ENCODE measurements around the gene LAMC1. TPM values are rescaled to one million over a fixed set of nuclear protein-coding genes. Genes with fewer than 3 reads are reported as not detected.

Gene LAMC1
- total RNA-seq, 1 experiment from 2014 or later: 71.5 TPM

- CTCF ChIA-PET: no interaction called here
- no peaks in the 10 kb centered on the region for H3K9me3 ChIP-seq (ENCODE audit: low read length)
- no peak overlapping the region for H2AFZ ChIP-seq (ENCODE audit: low read length)
- no peaks in the 10 kb centered on the region for H3K9me2 ChIP-seq (replicated peaks; ENCODE audit: low read length)
- TF ChIP-seq EZH2phosphoT487 (IDR thresholded peaks at IDR 0.05; ENCODE audit: borderline replicate concordance, low read length) (no peak), CTCF (conservative IDR thresholded peaks at IDR 0.05; ENCODE audit: low read depth, low read length) (no peak), EZH2 (IDR thresholded peaks at IDR 0.05; ENCODE audit: low read length, unreplicated experiment) (no peak)
- 0 out of 2 replicates have a peak, but pooled peaks cover 3% of the 10 kb centered on the region for H4K20me1 ChIP-seq (ENCODE audit: low read length)
- peak overlapping the region; percentile 33; the same call in 1 of the 2 replicates for H3K4me3 ChIP-seq (ENCODE audit: low read length)
- peaks cover 72% of the 10 kb centered on the region for H3K4me1 ChIP-seq (ENCODE audit: insufficient read depth, low read length)
- ATAC-seq: peak; percentile 34
- no peaks in the 10 kb centered on the region for H3K27me3 ChIP-seq (ENCODE audit: low read length)
- H3K36me3 ChIP-seq (ENCODE audit: low read depth, low read length): no peaks in the 10 kb centered on the region
- peaks cover 4% of the 10 kb centered on the region for H3F3A ChIP-seq (ENCODE audit: low read length, unreplicated experiment)
- intact Hi-C loops (cut with micrococcal nuclease): no loop called here
- H3K9ac ChIP-seq (ENCODE audit: low read length): 0 out of 2 replicates have a peak overlapping the region, but pooled peaks have one; percentile 18
- peak overlapping the region; percentile 87 for H3K27ac ChIP-seq (ENCODE audit: low read length)
- POLR2A ChIA-PET (ENCODE audit: unreplicated experiment): no interaction called here
- BruUV-seq (replicated peaks): no TSS peak
- peak overlapping the region; percentile 93 for H3K4me2 ChIP-seq (ENCODE audit: low read length)
- H3K79me2 ChIP-seq (ENCODE audit: low read length): peaks cover 100% of the 10 kb centered on the region
- peak; percentile 71 for DNase-seq
Observed at GRCh38 chr1:183030053-183030452, 6.8 kb downstream of the LAMC1 start.

- CTCF ChIA-PET: no interaction called here
- peak overlapping the region; percentile 41; the same call in 1 of the 2 replicates for H3K4me2 ChIP-seq (ENCODE audit: low read length)
- no peaks in the 10 kb centered on the region for H3K9me3 ChIP-seq (ENCODE audit: low read length)
- peaks cover 93% of the 10 kb centered on the region for H3K79me2 ChIP-seq (ENCODE audit: low read length)
- POLR2A ChIA-PET (ENCODE audit: unreplicated experiment): interaction anchor here (0.7 kb wide), 1 partner anchor 36 kb away, joined by 4 read pairs; no protein-coding TSS in a partner anchor
- H2AFZ ChIP-seq (ENCODE audit: low read length): no peak overlapping the region
- peaks cover 56% of the 10 kb centered on the region for H3K4me1 ChIP-seq (ENCODE audit: insufficient read depth, low read length)
- peaks cover 4% of the 10 kb centered on the region for H3F3A ChIP-seq (ENCODE audit: low read length, unreplicated experiment)
- no peaks in the 10 kb centered on the region for H3K9me2 ChIP-seq (replicated peaks; ENCODE audit: low read length)
- no TSS peak for BruUV-seq (replicated peaks)
- H3K36me3 ChIP-seq (ENCODE audit: low read depth, low read length): no peaks in the 10 kb centered on the region
- peak; percentile 55 for DNase-seq
- ATAC-seq: peak; percentile 51
- intact Hi-C loops (cut with micrococcal nuclease): no loop called here
- no peak overlapping the region for H3K9ac ChIP-seq (ENCODE audit: low read length)
- H3K27ac ChIP-seq (ENCODE audit: low read length): peak overlapping the region; percentile 36
- 0 out of 2 replicates have a peak, but pooled peaks cover 3% of the 10 kb centered on the region for H4K20me1 ChIP-seq (ENCODE audit: low read length)
- no peaks in the 10 kb centered on the region for H3K27me3 ChIP-seq (ENCODE audit: low read length)
- H3K4me3 ChIP-seq (ENCODE audit: low read length): no peak overlapping the region
- TF ChIP-seq EZH2 (IDR thresholded peaks at IDR 0.05; ENCODE audit: low read length, unreplicated experiment): no peak
- TF ChIP-seq CTCF (conservative IDR thresholded peaks at IDR 0.05; ENCODE audit: low read depth, low read length): no peak
Observed at GRCh38 chr1:183032122-183032921, 9.1 kb downstream of the LAMC1 start.

- Histone ChIP-seq H3K9me3 (ENCODE audit: low read length) (no peaks in the 10 kb centered on the region), H4K20me1 (ENCODE audit: low read length) (0 out of 2 replicates have a peak, but pooled peaks cover 3% of the 10 kb centered on the region), H3K27ac (ENCODE audit: low read length) (peak overlapping the region; percentile 36; the same call in 1 of the 2 replicates), H3K4me2 (ENCODE audit: low read length) (peak overlapping the region; percentile 41; the same call in 1 of the 2 replicates), H3K27me3 (ENCODE audit: low read length) (no peaks in the 10 kb centered on the region), H3K4me1 (ENCODE audit: insufficient read depth, low read length) (peaks cover 47% of the 10 kb centered on the region), H3K79me2 (ENCODE audit: low read length) (peaks cover 93% of the 10 kb centered on the region), H3F3A (ENCODE audit: low read length, unreplicated experiment) (peaks cover 4% of the 10 kb centered on the region), H3K36me3 (ENCODE audit: low read depth, low read length) (no peaks in the 10 kb centered on the region), H2AFZ (ENCODE audit: low read length) (no peak overlapping the region), H3K4me3 (ENCODE audit: low read length) (no peak overlapping the region), H3K9ac (ENCODE audit: low read length) (no peak overlapping the region), H3K9me2 (replicated peaks; ENCODE audit: low read length) (no peaks in the 10 kb centered on the region)
- intact Hi-C loops (cut with micrococcal nuclease): no loop called here
- ChIA-PET POLR2A (ENCODE audit: unreplicated experiment) (interaction anchor here (0.7 kb wide), 1 partner anchor 35 kb away, joined by 4 read pairs; no protein-coding TSS in a partner anchor), CTCF (no interaction called here)
- ATAC-seq: no peak
- peak; percentile 59 for DNase-seq
- BruUV-seq (replicated peaks): no TSS peak
- TF ChIP-seq EZH2 (IDR thresholded peaks at IDR 0.05; ENCODE audit: low read length, unreplicated experiment) (no peak), CTCF (conservative IDR thresholded peaks at IDR 0.05; ENCODE audit: low read depth, low read length) (no peak), EZH2phosphoT487 (IDR thresholded peaks at IDR 0.05; ENCODE audit: borderline replicate concordance, low read length) (no peak)
Observed at GRCh38 chr1:183033205-183033604, 10.0 kb downstream of the LAMC1 start.

Measured in PC-3 (cell line).